ENCODE measurements around the gene ZNF23.

The ZNF23 gene

GRCh38 chr16:71472051-71472450 lies 10.0 kb upstream of the ZNF23 start:
- DNase-seq, result no peak

- peak in 1 of 51 donors; percentile 16 for DNase-seq
Measured at GRCh38 chr16:71467810-71468209, 5.8 kb upstream of the ZNF23 start.

GRCh38 chr16:71464231-71464630 lies 2.2 kb upstream of the ZNF23 start:
- DNase-seq, result no peak

- no peak for DNase-seq
Measured at GRCh38 chr16:71460941-71461340, 1.1 kb downstream of the ZNF23 start.

- no peak for DNase-seq
Measured at GRCh38 chr16:71460236-71460635, 1.8 kb downstream of the ZNF23 start.

GRCh38 chr16:71459510-71459909 lies 2.5 kb downstream of the ZNF23 start:
- DNase-seq, result no peak

- DNase-seq, result no peak
Measured at GRCh38 chr16:71456801-71457200, 5.2 kb downstream of the ZNF23 start.

GRCh38 chr16:71453036-71453435 lies 9.0 kb downstream of the ZNF23 start:
- DNase-seq, result no peak

GRCh38 chr16:71449020-71449419 lies 13.0 kb downstream of the ZNF23 start:
- no peak for DNase-seq

GRCh38 chr16:71448274-71448866 lies 13.7 kb downstream of the ZNF23 start:
- DNase-seq, result no peak

GRCh38 chr16:71443714-71444113 lies 18.3 kb downstream of the ZNF23 start:
- no peak for DNase-seq

- DNase-seq, result no peak
Measured at GRCh38 chr16:71442051-71442440, 20.0 kb downstream of the ZNF23 start, which contains the start of gene TLE7. Gene TLE7, minus strand, starts transcription at chr16:71442054. Its CDS starts 8,730 bp downstream, at chr16:71433324.

- no peak for DNase-seq
Measured at GRCh38 chr16:71441348-71442050, 20.5 kb downstream of the ZNF23 start.

- no peak for DNase-seq
Measured at GRCh38 chr16:71440669-71441347, 21.2 kb downstream of the ZNF23 start.

- DNase-seq, result no peak
Measured at GRCh38 chr16:71439523-71439922, 22.5 kb downstream of the ZNF23 start.

- no peak for DNase-seq
Measured at GRCh38 chr16:71436473-71436872, 25.6 kb downstream of the ZNF23 start.

GRCh38 chr16:71432906-71433305 lies 29.1 kb downstream of the ZNF23 start:
- no peak for DNase-seq

GRCh38 chr16:71431991-71432390 lies 30.1 kb downstream of the ZNF23 start:
- DNase-seq, result no peak

GRCh38 chr16:71431176-71431575 lies 30.9 kb downstream of the ZNF23 start:
- no peak for DNase-seq

- no peak for DNase-seq
Measured at GRCh38 chr16:71430744-71431143, 31.3 kb downstream of the ZNF23 start.

GRCh38 chr16:71429581-71429980 lies 32.5 kb downstream of the ZNF23 start:
- no peak for DNase-seq

- DNase-seq, result no peak
Measured at GRCh38 chr16:71428883-71429282, 33.2 kb downstream of the ZNF23 start.

GRCh38 chr16:71428385-71428784 lies 33.7 kb downstream of the ZNF23 start:
- no peak for DNase-seq

Measured in hypothalamus (tissue), 51 donors.